Lower leg skin (tissue), 3 donors: Measurements from ENCODE around the gene RBKS.

Experiments
- POLR2A ChIP-seq, 2 donors: fragments of 450-650 bp; IDR thresholded peaks; one replicate each; pipeline ENCODE4 v1.6.1; 2016 to 2017; ENCODE audit warnings: antibody characterized with exemption in 2 of 2, mild to moderate bottlenecking in 1 of 2, moderate library complexity in 1 of 2
- TF ChIP-seq, protein P1 (sequence below), 3 donors: fragments of 450-650 bp; IDR thresholded peaks; one replicate each; pipeline ENCODE4 v1.5.1; 2016; ENCODE audit warnings: antibody characterized with exemption in 3 of 3, mild to moderate bottlenecking in 3 of 3, moderate library complexity in 2 of 3

DNA sequence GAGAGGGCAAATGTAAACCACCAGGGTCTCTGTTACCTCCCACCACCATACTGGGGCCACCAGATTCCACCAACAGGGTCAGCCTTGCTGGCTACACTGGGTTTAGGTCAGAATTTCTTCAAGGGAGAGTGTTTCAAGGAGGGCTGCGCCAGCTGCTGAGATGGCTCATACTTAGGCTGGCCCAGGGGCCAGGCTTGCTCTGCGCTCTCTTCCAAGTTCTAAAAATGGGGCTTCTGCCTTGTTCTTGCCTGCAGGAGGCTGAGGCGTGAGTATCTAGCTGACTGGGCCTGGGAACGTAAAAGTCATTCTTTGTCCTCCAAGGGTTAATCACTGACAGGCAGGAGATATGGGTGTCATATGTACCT is 90.6 kb downstream of the RBKS start:
- TF ChIP-seq, protein P1, sequence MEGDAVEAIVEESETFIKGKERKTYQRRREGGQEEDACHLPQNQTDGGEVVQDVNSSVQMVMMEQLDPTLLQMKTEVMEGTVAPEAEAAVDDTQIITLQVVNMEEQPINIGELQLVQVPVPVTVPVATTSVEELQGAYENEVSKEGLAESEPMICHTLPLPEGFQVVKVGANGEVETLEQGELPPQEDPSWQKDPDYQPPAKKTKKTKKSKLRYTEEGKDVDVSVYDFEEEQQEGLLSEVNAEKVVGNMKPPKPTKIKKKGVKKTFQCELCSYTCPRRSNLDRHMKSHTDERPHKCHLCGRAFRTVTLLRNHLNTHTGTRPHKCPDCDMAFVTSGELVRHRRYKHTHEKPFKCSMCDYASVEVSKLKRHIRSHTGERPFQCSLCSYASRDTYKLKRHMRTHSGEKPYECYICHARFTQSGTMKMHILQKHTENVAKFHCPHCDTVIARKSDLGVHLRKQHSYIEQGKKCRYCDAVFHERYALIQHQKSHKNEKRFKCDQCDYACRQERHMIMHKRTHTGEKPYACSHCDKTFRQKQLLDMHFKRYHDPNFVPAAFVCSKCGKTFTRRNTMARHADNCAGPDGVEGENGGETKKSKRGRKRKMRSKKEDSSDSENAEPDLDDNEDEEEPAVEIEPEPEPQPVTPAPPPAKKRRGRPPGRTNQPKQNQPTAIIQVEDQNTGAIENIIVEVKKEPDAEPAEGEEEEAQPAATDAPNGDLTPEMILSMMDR (IDR thresholded peaks at IDR 0.05) = no peak
- no peak for TF ChIP-seq POLR2A (IDR thresholded peaks at IDR 0.05)
